Stimulated activated CD4-positive, alpha-beta T cell treated with anti-CD3 and anti-CD28 coated beads, Interleukin-12 subunit alpha, Interleukin-12 subunit beta, amount 100 ng/mL, for 48 hours (primary cell): ENCODE data around the gene BRCA2.
A peak's percentile ranks its signal among the peaks of the same experiment; 100 is the strongest.
"Not testable (repeated sequence)": the region's sequence is repeated elsewhere in the genome, so short reads cannot be mapped to it uniquely, and the experiment has no call there.

ENCODE experiments used
- DNase-seq, 3 donors: peaks; one replicate each; pipeline ENCODE4 v3.0.0-alpha.2; 2020; ENCODE audit warnings: low read depth in 2 of 3, low spot score in 1 of 3

Gene BRCA2

GRCh38 chr13:32309312-32310133, 5.8 kb upstream of the BRCA2 start:
- no peak for DNase-seq

- peak in 1 of 3 donors; percentile 41 for DNase-seq
Measured at GRCh38 chr13:32310134-32310706, 5.1 kb upstream of the BRCA2 start.

GRCh38 chr13:32311188-32311897, 4.0 kb upstream of the BRCA2 start:
- no peak for DNase-seq

DNA sequence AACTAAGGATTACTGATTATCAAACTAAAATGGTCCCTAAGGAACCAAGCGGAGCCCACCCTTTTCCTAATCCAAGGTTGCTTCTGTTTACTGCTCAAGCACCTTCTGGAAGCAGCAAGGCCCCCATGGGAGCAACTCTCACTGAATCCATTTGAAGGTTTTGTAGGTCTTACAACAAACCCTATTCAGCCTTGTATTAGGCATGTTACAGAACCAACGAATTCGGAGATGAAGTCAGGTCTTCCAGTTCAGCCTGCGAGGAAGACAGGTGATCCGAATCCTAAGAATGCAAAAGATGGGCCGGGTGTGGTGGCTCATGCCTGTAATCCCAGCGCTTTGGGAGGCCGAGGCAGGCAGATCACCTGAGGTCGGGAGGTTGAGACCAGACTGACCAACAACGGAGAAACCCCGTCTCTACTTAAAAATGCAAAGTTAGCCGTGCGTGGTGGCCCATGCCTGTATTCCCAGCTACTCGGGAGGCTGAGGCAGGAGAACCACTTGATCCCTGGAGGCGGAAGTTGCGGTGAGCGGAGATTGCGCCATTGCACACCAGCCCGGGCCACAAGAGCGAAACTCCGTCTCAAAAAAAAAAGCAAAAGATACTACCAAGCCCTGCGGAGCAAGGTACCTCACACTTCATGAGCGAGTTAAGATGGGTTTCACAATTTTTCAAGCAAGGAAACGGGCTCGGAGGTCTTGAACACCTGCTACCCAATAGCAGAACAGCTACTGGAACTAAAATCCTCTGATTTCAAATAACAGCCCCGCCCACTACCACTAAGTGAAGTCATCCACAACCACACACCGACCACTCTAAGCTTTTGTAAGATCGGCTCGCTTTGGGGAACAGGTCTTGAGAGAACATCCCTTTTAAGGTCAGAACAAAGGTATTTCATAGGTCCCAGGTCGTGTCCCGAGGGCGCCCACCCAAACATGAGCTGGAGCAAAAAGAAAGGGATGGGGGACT, 754 bp upstream of the BRCA2 start:
- DNase-seq, result peak; percentile 29 to 52 (median 30)

DNA sequence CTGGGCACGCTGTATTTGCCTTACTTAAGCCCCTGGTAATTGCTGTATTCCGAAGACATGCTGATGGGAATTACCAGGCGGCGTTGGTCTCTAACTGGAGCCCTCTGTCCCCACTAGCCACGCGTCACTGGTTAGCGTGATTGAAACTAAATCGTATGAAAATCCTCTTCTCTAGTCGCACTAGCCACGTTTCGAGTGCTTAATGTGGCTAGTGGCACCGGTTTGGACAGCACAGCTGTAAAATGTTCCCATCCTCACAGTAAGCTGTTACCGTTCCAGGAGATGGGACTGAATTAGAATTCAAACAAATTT, 676 bp downstream of the BRCA2 start:
- DNase-seq, result no peak

DNA sequence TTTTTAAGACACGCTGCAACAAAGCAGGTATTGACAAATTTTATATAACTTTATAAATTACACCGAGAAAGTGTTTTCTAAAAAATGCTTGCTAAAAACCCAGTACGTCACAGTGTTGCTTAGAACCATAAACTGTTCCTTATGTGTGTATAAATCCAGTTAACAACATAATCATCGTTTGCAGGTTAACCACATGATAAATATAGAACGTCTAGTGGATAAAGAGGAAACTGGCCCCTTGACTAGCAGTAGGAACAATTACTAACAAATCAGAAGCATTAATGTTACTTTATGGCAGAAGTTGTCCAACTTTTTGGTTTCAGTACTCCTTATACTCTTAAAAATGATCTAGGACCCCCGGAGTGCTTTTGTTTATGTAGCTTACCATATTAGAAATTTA, 1.2 kb downstream of the BRCA2 start:
- no peak for DNase-seq

DNA sequence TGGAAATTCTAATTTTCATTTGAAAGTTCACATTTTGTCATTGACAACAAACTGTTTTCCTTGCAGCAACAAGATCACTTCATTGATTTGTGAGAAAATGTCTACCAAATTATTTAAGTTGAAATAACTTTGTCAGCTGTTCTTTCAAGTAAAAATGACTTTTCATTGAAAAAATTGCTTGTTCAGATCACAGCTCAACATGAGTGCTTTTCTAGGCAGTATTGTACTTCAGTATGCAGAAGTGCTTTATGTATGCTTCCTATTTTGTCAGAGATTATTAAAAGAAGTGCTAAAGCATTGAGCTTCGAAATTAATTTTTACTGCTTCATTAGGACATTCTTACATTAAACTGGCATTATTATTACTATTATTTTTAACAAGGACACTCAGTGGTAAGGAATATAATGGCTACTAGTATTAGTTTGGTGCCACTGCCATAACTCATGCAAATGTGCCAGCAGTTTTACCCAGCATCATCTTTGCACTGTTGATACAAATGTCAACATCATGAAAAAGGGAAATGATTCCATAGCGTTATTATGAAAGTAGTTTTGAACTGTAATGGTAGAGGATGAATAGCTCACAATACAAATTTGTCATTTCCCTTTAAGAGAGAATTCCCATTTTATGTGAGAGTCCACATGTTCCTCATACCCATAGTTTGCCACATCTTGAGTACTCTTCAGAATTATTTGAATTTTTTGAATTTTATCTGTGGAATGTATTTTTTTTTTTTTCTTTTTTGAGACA, 2.6 kb downstream of the BRCA2 start:
- DNase-seq, result no peak

DNA sequence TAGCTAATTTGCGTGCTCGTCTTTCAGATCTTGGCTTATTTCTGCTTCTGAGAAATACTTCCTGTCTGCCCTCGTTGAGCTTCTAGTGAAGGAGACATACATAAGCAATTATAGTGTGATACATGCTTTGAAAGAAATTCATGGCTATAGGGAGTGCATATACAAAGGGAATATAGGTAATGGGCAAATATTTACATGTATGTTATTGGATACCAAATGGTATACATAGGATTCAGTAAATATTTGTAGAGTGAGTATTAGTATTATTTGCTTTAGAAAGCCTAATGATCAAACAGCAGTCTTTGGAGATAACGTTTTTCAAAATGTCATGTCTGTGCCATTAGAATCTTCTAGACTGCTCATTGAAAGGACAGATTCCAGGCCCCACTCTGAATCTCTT, 5.2 kb downstream of the BRCA2 start:
- no peak for DNase-seq

GRCh38 chr13:32323912-32324311, 8.6 kb downstream of the BRCA2 start:
- DNase-seq, result no peak

GRCh38 chr13:32330441-32330840, 15.1 kb downstream of the BRCA2 start:
- DNase-seq, result no peak

GRCh38 chr13:32334671-32335070, 19.4 kb downstream of the BRCA2 start:
- no peak for DNase-seq

DNA sequence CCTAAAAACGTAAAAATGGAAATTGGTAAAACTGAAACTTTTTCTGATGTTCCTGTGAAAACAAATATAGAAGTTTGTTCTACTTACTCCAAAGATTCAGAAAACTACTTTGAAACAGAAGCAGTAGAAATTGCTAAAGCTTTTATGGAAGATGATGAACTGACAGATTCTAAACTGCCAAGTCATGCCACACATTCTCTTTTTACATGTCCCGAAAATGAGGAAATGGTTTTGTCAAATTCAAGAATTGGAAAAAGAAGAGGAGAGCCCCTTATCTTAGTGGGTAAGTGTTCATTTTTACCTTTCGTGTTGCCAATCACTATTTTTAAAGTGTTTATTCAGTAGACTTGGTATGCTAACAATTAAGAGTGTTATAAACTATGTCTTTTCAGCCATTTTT, 25.6 kb downstream of the BRCA2 start:
- DNase-seq, result no peak

GRCh38 chr13:32347651-32348050, 32.3 kb downstream of the BRCA2 start:
- no peak for DNase-seq

DNA sequence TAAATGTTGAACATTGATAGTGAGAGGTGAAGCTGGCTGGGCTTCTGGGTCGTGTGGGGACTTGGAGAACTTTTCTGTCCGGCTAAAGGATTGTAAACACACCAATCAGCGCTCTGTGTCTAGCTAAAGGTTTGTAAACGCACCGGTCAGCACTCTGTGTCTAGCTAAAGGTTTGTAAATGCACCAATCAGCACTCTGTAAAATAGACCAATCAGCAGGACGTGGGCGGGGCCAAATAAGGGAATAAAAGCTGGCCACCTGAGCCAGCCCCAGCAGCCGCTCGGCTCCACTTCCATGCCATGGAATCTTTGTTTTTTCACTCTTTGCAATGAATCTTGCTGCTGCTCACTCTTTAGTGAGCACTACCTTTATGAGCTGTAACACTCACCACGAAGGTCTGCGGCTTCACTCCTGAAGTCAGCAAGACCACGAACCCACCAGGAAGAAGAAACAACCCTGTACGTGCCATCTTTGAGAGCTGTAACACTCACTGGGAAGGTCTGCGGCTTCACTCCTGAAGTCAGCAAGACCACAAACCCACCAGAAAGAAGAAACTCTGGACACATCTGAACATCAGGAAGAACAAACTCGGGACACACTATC, 35.6 kb downstream of the BRCA2 start:
- DNase-seq, result not testable (repeated sequence)

DNA sequence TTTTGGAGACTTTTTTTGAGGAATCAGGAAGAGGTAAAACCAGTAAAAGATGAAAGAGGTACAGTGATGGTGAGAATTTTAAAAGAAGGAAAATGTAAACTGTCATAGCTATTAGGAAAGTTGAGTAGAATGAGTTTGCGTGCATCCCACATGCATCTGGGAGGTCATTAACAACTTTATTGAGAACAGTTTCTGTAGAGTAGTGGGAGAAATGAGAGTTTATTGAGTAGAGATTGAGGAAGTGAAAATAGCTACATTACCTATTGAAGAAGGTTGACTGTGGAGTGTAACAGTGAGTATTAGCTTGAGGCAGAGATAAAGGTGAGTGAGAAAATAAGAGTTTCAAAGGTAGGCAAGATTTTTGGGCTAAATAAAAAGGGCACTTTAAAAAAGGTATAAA, 38.7 kb downstream of the BRCA2 start:
- no peak for DNase-seq

DNA sequence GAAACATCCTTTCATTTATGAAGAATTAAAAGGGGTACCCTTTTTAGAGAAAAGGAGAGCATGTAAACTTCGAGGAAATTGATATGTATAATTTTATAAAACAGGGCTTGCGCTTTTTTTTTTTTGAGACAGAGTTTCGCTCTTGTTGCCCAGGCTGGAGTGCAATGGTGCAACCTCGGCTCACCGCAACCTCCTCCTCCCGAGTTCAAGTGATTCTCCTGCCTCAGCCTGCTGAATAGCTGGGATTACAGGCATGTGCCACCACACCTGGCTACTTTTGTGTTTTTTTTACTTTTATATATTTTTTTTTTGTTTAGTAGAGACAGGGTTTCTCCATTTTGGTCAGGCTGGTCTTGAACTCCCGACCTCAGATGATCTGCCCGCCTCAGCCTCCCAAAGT, 40.6 kb downstream of the BRCA2 start:
- DNase-seq, result not testable (repeated sequence)

DNA sequence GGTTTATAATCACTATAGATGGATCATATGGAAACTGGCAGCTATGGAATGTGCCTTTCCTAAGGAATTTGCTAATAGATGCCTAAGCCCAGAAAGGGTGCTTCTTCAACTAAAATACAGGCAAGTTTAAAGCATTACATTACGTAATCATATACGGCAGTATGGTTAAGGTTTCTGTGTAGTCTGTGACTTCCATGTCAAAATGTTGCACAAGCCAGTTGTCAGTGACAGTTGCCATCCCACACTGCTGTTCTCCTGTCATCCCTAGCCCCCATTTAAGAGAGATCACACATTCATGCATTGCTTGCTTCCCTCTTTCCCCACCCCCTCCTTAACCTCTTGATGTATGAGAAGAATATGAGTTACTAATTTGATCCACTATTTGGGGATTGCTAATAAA, 47.3 kb downstream of the BRCA2 start:
- no peak for DNase-seq

DNA sequence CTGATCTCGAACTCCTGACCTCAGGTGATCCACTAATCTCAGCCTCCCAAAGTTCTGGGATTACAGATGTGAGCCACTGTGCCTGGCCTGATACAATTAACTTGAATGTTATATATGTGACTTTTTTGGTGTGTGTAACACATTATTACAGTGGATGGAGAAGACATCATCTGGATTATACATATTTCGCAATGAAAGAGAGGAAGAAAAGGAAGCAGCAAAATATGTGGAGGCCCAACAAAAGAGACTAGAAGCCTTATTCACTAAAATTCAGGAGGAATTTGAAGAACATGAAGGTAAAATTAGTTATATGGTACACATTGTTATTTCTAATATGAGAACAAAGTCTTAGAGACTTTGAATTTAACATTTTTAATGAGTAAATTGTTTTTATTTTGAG, 55.5 kb downstream of the BRCA2 start:
- no peak for DNase-seq

- DNase-seq, result no peak
Measured at GRCh38 chr13:32376642-32377415, 61.5 kb downstream of the BRCA2 start.
